SKM-1 treated with dmso at 0.1 percent for 144 hours (cell line): ENCODE measurements around the gene GDF2.

ENCODE experiments used
- DNase-seq: peaks from one replicate; lab custom pipeline; 2025; ENCODE audit not compliant: unreplicated experiment; lab: John Stamatoyannopoulos, UW

The GDF2 gene

GRCh38 chr10:47290338-47290737, 31.9 kb upstream of the GDF2 start:
- no peak for DNase-seq

- DNase-seq, result no peak
Observed at GRCh38 chr10:47291682-47292081, 30.6 kb upstream of the GDF2 start.

GRCh38 chr10:47294057-47294456, 28.2 kb upstream of the GDF2 start:
- no peak for DNase-seq

- DNase-seq, result no peak
Observed at GRCh38 chr10:47294501-47294900, 27.8 kb upstream of the GDF2 start.

GRCh38 chr10:47295411-47295810, 26.8 kb upstream of the GDF2 start:
- no peak for DNase-seq

GRCh38 chr10:47296156-47296894, 25.9 kb upstream of the GDF2 start:
- no peak for DNase-seq

- DNase-seq, result no peak
Observed at GRCh38 chr10:47296941-47297340, 25.3 kb upstream of the GDF2 start.

- no peak for DNase-seq
Observed at GRCh38 chr10:47297866-47298540, 24.3 kb upstream of the GDF2 start.

GRCh38 chr10:47298715-47299114, 23.5 kb upstream of the GDF2 start:
- DNase-seq, result no peak

- no peak for DNase-seq
Observed at GRCh38 chr10:47299611-47300428, 22.4 kb upstream of the GDF2 start, which contains the start of gene GDF10. Gene GDF10 (plus strand): TSS chr10:47300197. CDS start chr10:47300652, 455 bp downstream.

GRCh38 chr10:47300429-47300931, 21.8 kb upstream of the GDF2 start:
- no peak for DNase-seq

GRCh38 chr10:47301833-47302232, 20.4 kb upstream of the GDF2 start:
- DNase-seq, result no peak

- DNase-seq, result no peak
Observed at GRCh38 chr10:47303105-47303504, 19.1 kb upstream of the GDF2 start.

- DNase-seq, result no peak
Observed at GRCh38 chr10:47303866-47304265, 18.4 kb upstream of the GDF2 start.

GRCh38 chr10:47305566-47305965, 16.7 kb upstream of the GDF2 start:
- no peak for DNase-seq

GRCh38 chr10:47306387-47307210, 15.7 kb upstream of the GDF2 start:
- DNase-seq, result no peak

- no peak for DNase-seq
Observed at GRCh38 chr10:47307381-47307780, 14.9 kb upstream of the GDF2 start.

GRCh38 chr10:47308775-47309174, 13.5 kb upstream of the GDF2 start:
- DNase-seq, result no peak

- DNase-seq, result no peak
Observed at GRCh38 chr10:47309408-47310089, 12.7 kb upstream of the GDF2 start.

- no peak for DNase-seq
Observed at GRCh38 chr10:47310090-47310505, 12.2 kb upstream of the GDF2 start.
